Left hindlimb (tissue), 1 donor: Measurements from ENCODE around the gene RUNX2.
"Not testable (repeated sequence)": the region's sequence is repeated elsewhere in the genome, so short reads cannot be mapped to it uniquely, and the experiment has no call there.

Source experiments
- DNase-seq: peaks from one replicate; pipeline ENCODE4 v3.0.0-alpha.2; 2018

Gene RUNX2

GRCh38 chr6:45327956-45328522 is at the start of gene RUNX2:
Gene RUNX2, plus strand, starts transcription at chr6:45328330. Its CDS starts 397 bp downstream, at chr6:45328727.
- DNase-seq = peak; percentile 66

- no peak for DNase-seq
Measured at GRCh38 chr6:45278367-45278766, 49.8 kb upstream of the RUNX2 start.

- DNase-seq = not testable (repeated sequence)
Measured at GRCh38 chr6:45286707-45287106, 41.4 kb upstream of the RUNX2 start.

- DNase-seq = no peak
Measured at GRCh38 chr6:45289751-45290514, 38.2 kb upstream of the RUNX2 start.

GRCh38 chr6:45293306-45293705 is 34.8 kb upstream of the RUNX2 start:
- no peak for DNase-seq

- not testable (repeated sequence) for DNase-seq
Measured at GRCh38 chr6:45294065-45294701, 33.9 kb upstream of the RUNX2 start.

- no peak for DNase-seq
Measured at GRCh38 chr6:45297320-45297719, 30.8 kb upstream of the RUNX2 start.

- DNase-seq = no peak
Measured at GRCh38 chr6:45299096-45299581, 29.0 kb upstream of the RUNX2 start.

- no peak for DNase-seq
Measured at GRCh38 chr6:45300736-45301135, 27.4 kb upstream of the RUNX2 start.

- DNase-seq = no peak
Measured at GRCh38 chr6:45301348-45302142, 26.6 kb upstream of the RUNX2 start.

GRCh38 chr6:45302832-45303231 is 25.3 kb upstream of the RUNX2 start:
- no peak for DNase-seq

GRCh38 chr6:45305546-45305945 is 22.6 kb upstream of the RUNX2 start:
- no peak for DNase-seq

- peak; percentile 13 for DNase-seq
Measured at GRCh38 chr6:45310118-45310788, 17.9 kb upstream of the RUNX2 start.

- DNase-seq = no peak
Measured at GRCh38 chr6:45314146-45314545, 14.0 kb upstream of the RUNX2 start.

GRCh38 chr6:45320349-45320748 is 7.8 kb upstream of the RUNX2 start:
- DNase-seq = peak; percentile 17

GRCh38 chr6:45323656-45324224 is 4.4 kb upstream of the RUNX2 start:
- no peak for DNase-seq

- no peak for DNase-seq
Measured at GRCh38 chr6:45326698-45327417, 1.3 kb upstream of the RUNX2 start.

GRCh38 chr6:45328523-45328922 is 393 bp downstream of the RUNX2 start:
- DNase-seq = no peak

GRCh38 chr6:45344900-45345299 is 16.8 kb downstream of the RUNX2 start:
- no peak for DNase-seq

GRCh38 chr6:45350186-45350710 is 22.1 kb downstream of the RUNX2 start:
- DNase-seq = no peak

GRCh38 chr6:45351076-45351475 is 22.9 kb downstream of the RUNX2 start:
- no peak for DNase-seq
